Fibroblast of the aortic adventitia (primary cell): ENCODE data around the gene CDKL1. TPM values are rescaled to one million over a fixed set of nuclear protein-coding genes. Genes with fewer than 3 reads are reported as not detected.

Experiments used
- DNase-seq: peaks from one replicate; pipeline ENCODE4 v3.0.0-alpha.2; 2010; ENCODE audit warnings: low read depth
- H3K4me3 ChIP-seq: 2 replicates; pipeline ENCODE4 v1.5.1; 2011; ENCODE audit warnings: low read depth, mild to moderate bottlenecking, control low read depth, low read length, moderate library complexity
- CTCF ChIP-seq: IDR thresholded peaks from 2 replicates; pipeline ENCODE4 v1.5.1; 2011; ENCODE audit warnings: mild to moderate bottlenecking, low read length, control low read depth, inconsistent platforms; ENCODE audit not compliant: insufficient read depth
- total RNA-seq: library from RNA; depleted of rRNA; stranded (reverse); fragments of >200 nt; gene quantifications from 2 replicates; pipeline ENCODE4 v1.2.3, GENCODE V29; 2012; ENCODE audit warnings: low replicate concordance

CDKL1 gene
- total RNA-seq, 1 donor = 7.3 TPM

- no peak for TF ChIP-seq CTCF
- no peak for DNase-seq
- H3K4me3 ChIP-seq = no peak overlapping the region
Observed at GRCh38 chr14:50335989-50336824, 60.5 kb downstream of the CDKL1 start.

- DNase-seq = peak; percentile 52
- H3K4me3 ChIP-seq = no peak overlapping the region
- TF ChIP-seq CTCF = no peak
Observed at GRCh38 chr14:50335389-50335788, 61.3 kb downstream of the CDKL1 start.

GRCh38 chr14:50334211-50334610 lies 62.5 kb downstream of the CDKL1 start:
- DNase-seq = no peak
- TF ChIP-seq CTCF = no peak
- H3K4me3 ChIP-seq = no peak overlapping the region

- no peak for TF ChIP-seq CTCF
- no peak overlapping the region for H3K4me3 ChIP-seq
- peak; percentile 96 for DNase-seq
Observed at GRCh38 chr14:50333014-50333509, 63.6 kb downstream of the CDKL1 start.

GRCh38 chr14:50331596-50331995 lies 65.1 kb downstream of the CDKL1 start:
- DNase-seq = no peak
- no peak overlapping the region for H3K4me3 ChIP-seq
- TF ChIP-seq CTCF = no peak

GRCh38 chr14:50321009-50321660 lies 75.5 kb downstream of the CDKL1 start:
- peak; percentile 91 for TF ChIP-seq CTCF
- peak; percentile 94 for DNase-seq
- H3K4me3 ChIP-seq = peak overlapping the region; percentile 59
